K562 (cell line): ENCODE data around the gene AMIGO1. TPM values are rescaled to one million over a fixed set of nuclear protein-coding genes. Genes with fewer than 3 reads are reported as not detected.

ENCODE experiments used
- ATAC-seq: fragments of 200-7000 bp; cut with Tn5 transposase; 3 replicates; pipeline ENCODE4 v1.9.1; 2020; ENCODE audit warnings: moderate library complexity
- BruUV-seq: library from RNA; stranded (reverse); fragments of 400-500 nt; replicated peaks from 2 replicates; lab custom pipeline; 2021; lab: Mats Ljungman, UMichigan
- CTCF ChIA-PET: fragments of 300-600 bp; formaldehyde crosslinking; extraction: SDS; loops from one replicate; lab custom pipeline; 2021; ENCODE audit warnings: low intra/inter-chr PET ratio; lab: Yijun Ruan, JAX
- POLR2A ChIA-PET: fragments of 300-600, 350-650 bp; sonication (Branson Sonifier 250); formaldehyde crosslinking; extraction: SDS; loops from one replicate; lab custom pipeline; 2021; ENCODE audit warnings: antibody characterized with exemption, inconsistent platforms; lab: Yijun Ruan, JAX
- DNase-seq, 4 experiments: peaks; one replicate each; pipeline versions ENCODE4 v3.0.0 to v3.0.0-alpha.2; 2011 to 2018; ENCODE audit warnings: low spot score in 3 of 4, mixed read lengths in 3 of 4; ENCODE audit errors: extremely low read depth in 1 of 4
- FAIRE-seq: peaks from 2 replicates; lab custom pipeline; 2011; peaks lifted over from hg19 to GRCh38; lab: Jason Lieb, UNC
- H2AFZ ChIP-seq: 2 replicates; pipeline ENCODE4 v1.6.0; 2011; ENCODE audit warnings: low read depth, low read length, control low read depth, inconsistent platforms
- H3K27ac ChIP-seq: fragments of 200-600 bp; 3 replicates; pipeline ENCODE4 v1.8.0; 2011; ENCODE audit warnings: low read depth, mild to moderate bottlenecking, control low read depth, inconsistent platforms, low read length, moderate library complexity, mixed read lengths; ENCODE audit errors: extremely low read depth
- H3K27me3 ChIP-seq, 2 experiments: fragments of 300-600 bp in 1 of 2; 2 replicates in 1 of 2; 3 replicates in 1 of 2; pipeline versions ENCODE4 v1.6.0 to v1.8.0; 2011; ENCODE audit warnings: inconsistent platforms in 2 of 2, low read length in 2 of 2, mild to moderate bottlenecking in 1 of 2, mixed read lengths in 1 of 2, moderate library complexity in 1 of 2; ENCODE audit not compliant: control insufficient read depth in 2 of 2, insufficient read depth in 2 of 2
- H3K36me3 ChIP-seq: fragments of 300-600 bp; 3 replicates; pipeline ENCODE4 v1.8.0; 2011; ENCODE audit warnings: mild to moderate bottlenecking, low read length, inconsistent platforms; ENCODE audit not compliant: control insufficient read depth, insufficient read depth
- H3K4me1 ChIP-seq, 2 experiments: fragments of 200-600 bp in 1 of 2; replicated peaks in 1 of 2; 2 replicates in 1 of 2; 3 replicates in 1 of 2; pipeline versions ENCODE4 v1.5.1 to v1.8.0; 2011; ENCODE audit warnings: inconsistent platforms in 2 of 2, low read length in 2 of 2, mild to moderate bottlenecking in 1 of 2, mixed read lengths in 1 of 2, moderate library complexity in 1 of 2; ENCODE audit not compliant: control insufficient read depth in 2 of 2, insufficient read depth in 2 of 2
- H3K4me2 ChIP-seq: 2 replicates; pipeline ENCODE4 v1.6.1; 2011; ENCODE audit warnings: low read length, control low read depth, inconsistent platforms, mixed read lengths; ENCODE audit not compliant: insufficient read depth
- H3K4me3 ChIP-seq: fragments of 200-600 bp; sonication (generic), shearing (Covaris generic); 2 replicates; pipeline ENCODE4 v1.5.1; 2016; ENCODE audit warnings: control low read depth, inconsistent platforms
- H3K79me2 ChIP-seq: fragments of 200-600 bp; 3 replicates; pipeline ENCODE4 v1.8.0; 2011; ENCODE audit warnings: low read length, inconsistent platforms; ENCODE audit not compliant: control insufficient read depth, insufficient read depth
- H3K9ac ChIP-seq, 2 experiments: 2 replicates each; pipeline versions ENCODE4 v1.6.0 to v1.6.1; 2011; ENCODE audit warnings: low read depth in 2 of 2, low read length in 2 of 2, control low read depth in 1 of 2, inconsistent platforms in 1 of 2, mild to moderate bottlenecking in 1 of 2, mixed read lengths in 1 of 2; ENCODE audit not compliant: insufficient read depth in 1 of 2
- H3K9me1 ChIP-seq: one replicate; pipeline ENCODE4 v1.6.0; 2011; ENCODE audit warnings: inconsistent platforms, mild to moderate bottlenecking, low read length, moderate library complexity; ENCODE audit not compliant: control insufficient read depth, insufficient read depth
- H3K9me3 ChIP-seq: replicated peaks from 2 replicates; pipeline ENCODE4 v1.5.1; 2011; ENCODE audit warnings: low read depth, low read length, inconsistent platforms; ENCODE audit not compliant: control insufficient read depth, insufficient read depth
- H4K20me1 ChIP-seq: replicated peaks from 2 replicates; pipeline ENCODE4 v1.6.1; 2011; ENCODE audit warnings: low read length, inconsistent platforms, mixed read lengths; ENCODE audit not compliant: control insufficient read depth, insufficient read depth
- HDGF ChIP-seq: fragments of 450-650 bp; IDR thresholded peaks from 2 replicates; pipeline ENCODE4 v1.6.1; 2016
- PHF21A ChIP-seq: fragments of 450-650 bp; IDR thresholded peaks from 2 replicates; pipeline ENCODE4 v1.6.1; 2017; ENCODE audit warnings: low read depth, borderline replicate concordance
- SMC3 ChIP-seq: conservative IDR thresholded peaks from 2 replicates; pipeline ENCODE4 v1.6.1; 2011; ENCODE audit warnings: low read depth, low read length, improper control_type of control experiment; ENCODE audit not compliant: insufficient read depth
- TEAD1 ChIP-seq, 2 experiments: fragments of 450-650 bp in 1 of 2; sonication (generic) in 1 of 2; formaldehyde crosslinking; IDR thresholded peaks; 2 replicates each; pipeline versions ENCODE4 v1.4.0 to v1.8.0; 2020 to 2022; ENCODE audit warnings: mild to moderate bottlenecking in 2 of 2, missing genetic modification reagents in 1 of 2
- WGBS: fragments of 100-300 bp; shearing (Covaris generic); methylation state at CpG from one replicate; pipeline ENCODE4 v1.1.6; 2016; ENCODE audit warnings: low coverage, mixed read lengths; ENCODE audit not compliant: insufficient coverage; ENCODE audit errors: missing lambda C conversion rate; 5-methylcytosine and 5-hydroxymethylcytosine counted together
- in situ Hi-C: fragments of 300-500 bp; cut with MboI; formaldehyde crosslinking; loops from 4 replicates; pipeline ENCODE4 v1.15.0; 2018; ENCODE audit warnings: inconsistent platforms, mixed read lengths
- intact Hi-C: fragments of 100-400 bp; cut with micrococcal nuclease; formaldehyde crosslinking; loops from 2 replicates; pipeline ENCODE4 v1.14.2; 2022
- polyA plus RNA-seq, 8 experiments: library from polyadenylated mRNA; depleted of rRNA in 4 of 8; stranded (reverse) in 5 of 8; unstranded in 3 of 8; fragments of >200 nt; fragmentation: Nextera tagmentation in 2 of 8; fragmentation: Illumina TruSeq in 1 of 8; extraction: Ambion mirVana in 2 of 8; extraction: Trizol in 1 of 8; gene quantifications; 2 replicates each; pipeline versions ENCODE4 v1.2.1 to v1.2.3, GENCODE V29; 2011 to 2014; ENCODE audit warnings: inconsistent platforms in 1 of 8, missing spikeins in 1 of 8
- total RNA-seq, 7 experiments: library from RNA; depleted of rRNA in 6 of 7; stranded (reverse); fragments of >200 nt in 6 of 7; fragmentation: Illumina TruSeq in 2 of 7; extraction: Trizol in 2 of 7; gene quantifications; 2 replicates each; pipeline versions ENCODE4 v1.2.1 to v1.2.3, GENCODE V29; 2011 to 2021; ENCODE audit warnings: low replicate concordance in 1 of 7
- TF ChIP-seq, protein P1 (sequence below): IDR thresholded peaks from 2 replicates; pipeline ENCODE4 v1.6.1; 2011; ENCODE audit warnings: borderline replicate concordance, low read depth, mild to moderate bottlenecking, moderate library complexity, low read length; ENCODE audit not compliant: insufficient read depth, poor library complexity, severe bottlenecking
- TF ChIP-seq, protein P2 (sequence below): IDR thresholded peaks from 3 replicates; pipeline ENCODE4 v1.6.1; 2011; ENCODE audit warnings: borderline replicate concordance, mild to moderate bottlenecking; ENCODE audit not compliant: insufficient read length, insufficient read depth
- TF ChIP-seq, protein P3 (sequence below), 2 experiments: fragments of 450-650 bp; formaldehyde crosslinking in 1 of 2; IDR thresholded peaks; 2 replicates each; pipeline versions ENCODE4 v1.4.0 to v1.6.1; 2014 to 2020; ENCODE audit warnings: mild to moderate bottlenecking in 2 of 2, borderline replicate concordance in 1 of 2, low read depth in 1 of 2

Gene AMIGO1
- total and polyA plus RNA-seq, 9 of the 15 experiments (the other 6 are each of a cell fraction or from before 2014, with no cell fraction given) = 0.24 to 1.0 (median 0.54) TPM

DNA sequence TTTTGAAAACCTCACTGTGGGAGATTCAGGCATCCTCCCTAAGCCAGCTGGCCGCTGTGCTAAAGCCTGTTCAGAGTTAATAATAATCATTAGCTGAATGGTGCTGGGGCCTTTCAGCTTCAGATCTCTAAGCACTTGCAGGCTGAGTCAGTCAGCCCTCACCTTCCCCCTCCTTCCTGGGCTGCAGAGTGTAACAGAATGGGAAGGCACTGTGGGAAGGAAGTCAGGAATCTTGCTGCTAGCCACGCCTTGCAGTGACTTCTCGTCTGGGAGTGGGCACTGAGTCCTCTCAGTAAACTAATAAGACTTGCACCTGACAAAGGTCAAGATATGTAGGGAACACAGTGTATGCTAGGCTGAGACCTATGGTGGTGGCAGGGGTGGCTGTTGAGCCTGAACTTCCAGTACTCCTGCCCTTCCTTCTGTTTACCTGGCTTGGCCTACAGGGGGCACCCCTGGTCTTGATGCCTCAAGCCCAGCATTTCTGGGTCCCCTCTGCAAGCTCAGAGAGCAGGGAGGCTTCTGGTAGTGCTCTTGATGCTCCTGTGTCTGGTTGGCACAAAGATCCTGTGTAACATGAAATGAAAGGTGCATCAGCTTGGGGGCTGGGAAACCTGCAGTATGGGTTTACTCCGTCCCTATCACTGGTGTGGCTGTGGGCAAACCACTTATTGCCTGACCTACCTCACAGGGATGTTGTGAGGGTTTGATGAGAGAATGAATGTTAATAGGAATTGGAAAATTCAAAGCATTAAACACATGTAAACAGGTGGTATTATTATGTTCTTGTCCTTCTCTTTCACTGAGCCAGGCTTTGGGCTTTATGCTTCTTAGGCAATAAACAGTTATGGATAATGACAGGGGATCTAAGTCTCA is 9.6 kb downstream of the AMIGO1 start:
- no peak overlapping the region for H3K27ac ChIP-seq
- ChIA-PET CTCF (interaction anchor here (0.9 to 6.4 kb wide), 2 partner anchors 31 to 35 kb away, joined by 5 to 84 read pairs; no protein-coding TSS in a partner anchor), POLR2A (interaction anchor here (0.7 to 3.1 kb wide), 4 partner anchors 8 to 35 kb away, joined by 4 to 17 read pairs (median 8); partner anchors contain the start of gene AMIGO1)
- 70% methylated on average over 4 of the region's 4 CpGs for WGBS
- DNase-seq (peak; percentile 54 to 81 (median 66)), ATAC-seq (peak; percentile 79), FAIRE-seq (peak; percentile 68)
- intact Hi-C loops = loop anchor here (1.0 kb wide), 1 partner anchor 32 kb away; no protein-coding TSS in a partner anchor
- peaks cover 16 to 35% of the 10 kb centered on the region in 2 experiments for H3K4me1 ChIP-seq
- no peak overlapping the region for H3K9ac ChIP-seq
- H3K9me3 ChIP-seq = no peaks in the 10 kb centered on the region
- H3K4me3 ChIP-seq = no peak overlapping the region
- H3K27me3 ChIP-seq = no peaks in the 10 kb centered on the region
- no peak overlapping the region for H3K4me2 ChIP-seq
- BruUV-seq = no TSS peak
- H3K79me2 ChIP-seq = no peaks in the 10 kb centered on the region
- H3K36me3 ChIP-seq = peaks cover 26% of the 10 kb centered on the region; the same call in 2 of the 3 replicates
- no peaks in the 10 kb centered on the region for H3K9me1 ChIP-seq
- no peak overlapping the region for H2AFZ ChIP-seq
- in situ Hi-C loops = loop anchor here (5.0 kb wide), 1 partner anchor 32 kb away; no protein-coding TSS in a partner anchor
- no peaks in the 10 kb centered on the region; the same call in 1 of the 2 replicates for H4K20me1 ChIP-seq
- TF ChIP-seq, protein P1, sequence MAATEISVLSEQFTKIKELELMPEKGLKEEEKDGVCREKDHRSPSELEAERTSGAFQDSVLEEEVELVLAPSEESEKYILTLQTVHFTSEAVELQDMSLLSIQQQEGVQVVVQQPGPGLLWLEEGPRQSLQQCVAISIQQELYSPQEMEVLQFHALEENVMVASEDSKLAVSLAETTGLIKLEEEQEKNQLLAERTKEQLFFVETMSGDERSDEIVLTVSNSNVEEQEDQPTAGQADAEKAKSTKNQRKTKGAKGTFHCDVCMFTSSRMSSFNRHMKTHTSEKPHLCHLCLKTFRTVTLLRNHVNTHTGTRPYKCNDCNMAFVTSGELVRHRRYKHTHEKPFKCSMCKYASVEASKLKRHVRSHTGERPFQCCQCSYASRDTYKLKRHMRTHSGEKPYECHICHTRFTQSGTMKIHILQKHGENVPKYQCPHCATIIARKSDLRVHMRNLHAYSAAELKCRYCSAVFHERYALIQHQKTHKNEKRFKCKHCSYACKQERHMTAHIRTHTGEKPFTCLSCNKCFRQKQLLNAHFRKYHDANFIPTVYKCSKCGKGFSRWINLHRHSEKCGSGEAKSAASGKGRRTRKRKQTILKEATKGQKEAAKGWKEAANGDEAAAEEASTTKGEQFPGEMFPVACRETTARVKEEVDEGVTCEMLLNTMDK = peak; percentile 84
- TF ChIP-seq PHF21A (no peak), TEAD1 (CRISPR knock-in tag; IDR thresholded peaks at IDR 0.05) (0 out of 4 replicates have a peak, but pooled peaks of 1 of the 2 experiments have one; percentile 18), SMC3 (0 out of 2 replicates have a peak, but pooled peaks have one; percentile 33), HDGF (no peak)
- TF ChIP-seq, protein P2, sequence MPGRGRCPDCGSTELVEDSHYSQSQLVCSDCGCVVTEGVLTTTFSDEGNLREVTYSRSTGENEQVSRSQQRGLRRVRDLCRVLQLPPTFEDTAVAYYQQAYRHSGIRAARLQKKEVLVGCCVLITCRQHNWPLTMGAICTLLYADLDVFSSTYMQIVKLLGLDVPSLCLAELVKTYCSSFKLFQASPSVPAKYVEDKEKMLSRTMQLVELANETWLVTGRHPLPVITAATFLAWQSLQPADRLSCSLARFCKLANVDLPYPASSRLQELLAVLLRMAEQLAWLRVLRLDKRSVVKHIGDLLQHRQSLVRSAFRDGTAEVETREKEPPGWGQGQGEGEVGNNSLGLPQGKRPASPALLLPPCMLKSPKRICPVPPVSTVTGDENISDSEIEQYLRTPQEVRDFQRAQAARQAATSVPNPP = no peak
- TF ChIP-seq, protein P3, sequence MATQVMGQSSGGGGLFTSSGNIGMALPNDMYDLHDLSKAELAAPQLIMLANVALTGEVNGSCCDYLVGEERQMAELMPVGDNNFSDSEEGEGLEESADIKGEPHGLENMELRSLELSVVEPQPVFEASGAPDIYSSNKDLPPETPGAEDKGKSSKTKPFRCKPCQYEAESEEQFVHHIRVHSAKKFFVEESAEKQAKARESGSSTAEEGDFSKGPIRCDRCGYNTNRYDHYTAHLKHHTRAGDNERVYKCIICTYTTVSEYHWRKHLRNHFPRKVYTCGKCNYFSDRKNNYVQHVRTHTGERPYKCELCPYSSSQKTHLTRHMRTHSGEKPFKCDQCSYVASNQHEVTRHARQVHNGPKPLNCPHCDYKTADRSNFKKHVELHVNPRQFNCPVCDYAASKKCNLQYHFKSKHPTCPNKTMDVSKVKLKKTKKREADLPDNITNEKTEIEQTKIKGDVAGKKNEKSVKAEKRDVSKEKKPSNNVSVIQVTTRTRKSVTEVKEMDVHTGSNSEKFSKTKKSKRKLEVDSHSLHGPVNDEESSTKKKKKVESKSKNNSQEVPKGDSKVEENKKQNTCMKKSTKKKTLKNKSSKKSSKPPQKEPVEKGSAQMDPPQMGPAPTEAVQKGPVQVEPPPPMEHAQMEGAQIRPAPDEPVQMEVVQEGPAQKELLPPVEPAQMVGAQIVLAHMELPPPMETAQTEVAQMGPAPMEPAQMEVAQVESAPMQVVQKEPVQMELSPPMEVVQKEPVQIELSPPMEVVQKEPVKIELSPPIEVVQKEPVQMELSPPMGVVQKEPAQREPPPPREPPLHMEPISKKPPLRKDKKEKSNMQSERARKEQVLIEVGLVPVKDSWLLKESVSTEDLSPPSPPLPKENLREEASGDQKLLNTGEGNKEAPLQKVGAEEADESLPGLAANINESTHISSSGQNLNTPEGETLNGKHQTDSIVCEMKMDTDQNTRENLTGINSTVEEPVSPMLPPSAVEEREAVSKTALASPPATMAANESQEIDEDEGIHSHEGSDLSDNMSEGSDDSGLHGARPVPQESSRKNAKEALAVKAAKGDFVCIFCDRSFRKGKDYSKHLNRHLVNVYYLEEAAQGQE (IDR thresholded peaks at IDR 0.05; ENCODE audit: borderline replicate concordance) = peak; percentile 41
- TF ChIP-seq, protein P3 (CRISPR knock-in tag; IDR thresholded peaks at IDR 0.05; ENCODE audit: low read depth) = no peak
